Measurements from ENCODE around the gene KCNA10.

Gene KCNA10

DNA sequence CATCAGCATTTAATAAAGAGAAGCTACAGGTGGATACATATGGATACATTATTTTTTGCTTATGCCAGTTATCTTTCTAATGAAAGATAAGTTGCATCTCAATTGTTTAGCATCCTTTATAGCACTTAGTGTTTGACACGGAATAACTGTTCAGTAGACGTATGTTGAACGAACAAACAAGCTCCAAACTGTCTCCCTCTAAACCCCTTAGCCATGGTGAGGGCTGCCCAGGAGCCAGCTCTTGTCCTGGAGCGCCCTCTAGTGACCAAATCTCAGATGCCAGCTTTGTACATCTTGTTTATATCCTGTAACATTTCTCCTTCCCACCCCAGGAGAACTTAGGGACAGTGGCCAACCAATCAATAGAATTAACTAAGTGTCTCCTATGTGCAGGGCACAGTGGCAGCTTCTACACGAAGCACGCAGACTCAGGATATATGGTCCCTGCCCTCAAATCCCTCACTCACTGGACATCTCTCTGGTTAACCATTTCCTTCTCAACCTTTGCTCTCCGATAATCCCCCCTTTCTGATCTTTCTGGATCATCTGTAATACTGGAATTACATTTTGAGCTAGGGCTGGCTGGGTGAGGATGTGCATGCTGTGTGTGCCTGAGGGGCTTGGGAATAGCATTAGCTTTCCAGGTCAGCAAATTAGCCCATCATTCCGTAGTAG is 22.9 kb downstream of the KCNA10 start:
- DNase-seq, result peak; percentile 87

DNA sequence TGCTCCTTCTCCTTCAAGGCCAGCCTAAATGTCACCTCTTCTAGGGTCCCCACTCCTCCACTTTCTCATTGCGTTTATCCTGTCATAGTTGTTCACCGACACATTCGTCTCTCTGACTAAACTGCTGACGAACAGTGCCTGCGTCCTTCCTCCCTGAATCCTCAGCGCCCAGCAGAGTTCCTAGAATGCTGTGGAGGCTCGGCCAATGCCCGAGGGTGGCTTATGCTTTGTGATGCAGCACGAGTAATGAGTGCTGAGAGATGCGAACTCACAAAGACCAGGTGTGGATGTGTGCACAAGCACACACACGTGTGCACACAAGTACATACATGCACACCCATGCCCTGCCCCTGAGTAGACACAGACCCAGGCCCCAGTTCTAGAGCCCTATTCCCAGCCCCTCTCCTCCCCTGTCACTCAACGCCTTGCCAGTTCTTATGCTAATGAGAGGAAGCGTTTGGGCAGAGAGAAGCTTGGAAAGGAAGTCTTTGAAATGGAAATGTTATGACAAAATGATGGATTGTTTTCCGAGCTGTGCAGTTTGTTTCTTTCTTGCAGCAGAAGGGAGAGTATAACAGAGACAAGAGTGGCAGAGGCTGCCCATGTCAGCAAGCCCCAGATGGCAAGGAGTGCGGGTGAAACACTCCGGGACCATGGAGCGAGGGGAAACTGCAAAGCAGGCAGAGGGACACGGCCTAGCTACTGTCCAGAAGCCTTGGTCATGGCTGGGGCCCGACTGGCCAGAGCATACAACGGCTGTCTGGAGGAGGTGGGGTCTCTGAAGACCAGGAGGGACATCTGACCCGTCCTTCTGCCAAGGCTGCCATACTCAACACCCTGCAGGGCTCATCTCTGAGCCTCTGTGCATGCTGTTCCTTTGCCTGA is 24.2 kb downstream of the KCNA10 start:
- no peak for DNase-seq

DNA sequence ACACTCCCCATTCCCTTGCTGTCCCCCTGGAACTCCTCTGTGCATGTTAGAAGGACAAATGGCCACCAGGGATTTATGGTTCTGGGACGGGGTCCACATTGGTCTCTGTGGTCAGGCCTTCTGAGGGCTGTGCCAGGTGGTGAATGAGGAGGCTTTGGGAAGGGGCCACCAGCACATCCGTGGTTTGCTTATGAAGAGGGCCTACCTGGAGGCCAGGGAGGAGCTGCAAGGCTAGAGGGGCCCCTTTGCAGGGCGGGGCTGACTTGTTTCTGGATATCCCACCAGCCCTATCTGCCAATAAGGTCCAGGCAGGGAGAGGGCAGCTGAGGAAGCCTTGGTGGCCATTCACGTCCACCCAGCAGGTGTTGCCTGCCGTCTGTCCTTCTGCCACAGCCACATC is 24.9 kb downstream of the KCNA10 start:
- no peak for DNase-seq

DNA sequence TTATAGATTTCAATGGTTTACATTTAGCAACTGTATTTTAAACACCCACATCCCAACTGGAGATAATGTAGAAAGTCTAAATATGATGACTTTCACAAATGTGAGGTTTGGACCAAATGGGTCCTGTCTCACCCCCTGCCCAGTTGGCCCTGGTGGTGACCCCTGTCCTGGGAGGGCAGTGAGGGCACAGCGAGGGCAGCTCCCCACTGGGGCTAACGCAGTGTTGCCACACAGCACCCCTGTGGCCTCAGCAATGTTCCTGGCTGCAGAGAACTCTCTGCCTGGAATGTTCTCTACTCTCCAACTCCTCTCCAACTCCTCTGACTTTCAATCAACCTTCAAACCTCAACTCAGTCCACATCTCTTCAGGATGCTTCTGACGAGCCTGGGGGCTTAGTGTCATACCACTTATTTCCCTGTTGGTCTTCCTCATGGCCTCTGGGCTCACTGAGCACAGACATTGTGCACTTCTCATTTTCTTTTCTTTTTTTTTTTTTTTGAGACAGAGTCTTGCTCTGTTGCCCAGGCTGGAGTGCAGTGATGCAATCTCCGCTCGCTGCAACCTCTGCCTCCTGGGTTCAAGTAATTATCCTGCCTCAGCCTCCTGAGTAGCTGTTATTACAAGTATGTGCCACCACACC is 25.8 kb downstream of the KCNA10 start:
- DNase-seq, result no peak

GRCh38 chr1:110492573-110492972 is 26.4 kb downstream of the KCNA10 start:
- DNase-seq, result no peak

DNA sequence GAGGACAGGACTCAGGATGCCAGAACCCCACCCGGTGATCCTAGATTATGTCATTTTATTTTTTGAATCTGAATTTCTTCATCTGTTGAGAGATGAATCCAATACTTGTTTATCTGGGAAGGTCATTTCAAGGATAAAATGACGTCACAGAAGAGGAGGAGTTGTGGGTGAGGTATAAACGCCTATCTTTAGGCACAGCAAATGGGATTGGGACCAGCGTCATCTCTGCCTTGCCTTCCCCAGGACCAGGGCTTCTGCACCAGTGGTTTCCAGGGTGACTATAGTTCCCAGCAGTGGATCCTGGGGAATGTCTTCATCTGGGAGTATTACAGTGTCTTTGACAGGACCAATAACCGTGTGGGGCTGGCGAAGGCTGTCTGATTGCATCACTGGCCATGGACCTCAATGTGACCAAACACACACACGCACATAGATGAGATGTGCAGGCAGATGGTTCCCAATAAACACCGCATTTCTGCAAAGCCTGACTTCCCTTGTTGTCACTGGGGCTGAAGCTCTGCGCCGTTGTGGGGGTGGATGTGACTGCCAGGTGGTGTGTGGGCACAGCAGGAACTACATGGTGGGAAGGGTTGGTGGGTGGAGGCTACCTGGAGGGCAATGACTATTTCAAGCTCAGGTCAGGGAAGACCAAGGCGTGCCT is 28.1 kb downstream of the KCNA10 start:
- DNase-seq, result no peak

DNA sequence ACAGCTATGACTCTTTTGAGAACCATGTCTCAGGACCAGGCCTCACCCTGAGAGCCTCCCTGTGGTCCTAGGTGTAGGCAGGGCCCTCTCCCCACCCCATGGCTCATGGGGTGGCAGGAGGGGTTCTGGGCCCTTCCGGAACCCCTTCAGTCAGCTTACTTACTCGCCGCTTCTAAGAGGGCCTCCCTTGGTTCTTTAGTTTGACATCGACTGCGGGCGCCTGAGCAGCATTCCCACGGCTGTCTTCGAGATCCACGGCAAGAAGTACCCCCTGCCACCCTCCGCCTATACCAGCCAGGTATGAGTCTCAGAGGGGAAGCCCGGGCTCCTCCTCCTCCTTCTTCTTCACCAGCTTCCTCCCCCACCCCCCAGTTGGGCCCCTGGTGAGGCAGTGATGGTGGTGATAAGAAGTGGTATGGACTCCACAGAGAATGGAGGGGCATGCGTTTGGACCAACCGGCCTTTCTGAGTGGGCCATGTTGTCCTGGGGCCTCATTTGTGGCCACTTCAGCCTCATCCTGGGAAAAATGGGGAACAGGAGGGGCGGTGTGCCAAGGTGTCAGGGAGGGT is 28.9 kb downstream of the KCNA10 start:
- DNase-seq, result no peak

GRCh38 chr1:110489406-110489805 is 29.6 kb downstream of the KCNA10 start:
- DNase-seq, result no peak

DNA sequence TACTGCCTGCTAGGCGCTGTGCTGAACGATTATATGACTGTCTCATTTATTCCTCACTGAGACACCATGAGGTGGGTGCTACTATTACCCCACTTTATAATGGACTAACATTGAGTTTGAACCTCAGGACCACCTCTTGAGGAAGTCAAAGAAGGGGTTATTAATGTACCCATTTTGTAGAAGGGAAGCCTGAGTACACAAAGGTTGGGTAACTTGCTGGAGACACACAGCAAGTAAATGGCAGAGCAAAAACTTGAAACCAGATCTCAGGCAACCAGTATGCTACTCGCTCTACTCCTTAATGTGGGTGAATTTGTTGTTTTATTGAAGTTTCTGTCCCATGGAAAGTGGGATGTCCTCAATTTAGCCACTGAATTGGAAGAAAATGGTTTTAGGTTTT is 30.1 kb downstream of the KCNA10 start:
- no peak for DNase-seq

DNA sequence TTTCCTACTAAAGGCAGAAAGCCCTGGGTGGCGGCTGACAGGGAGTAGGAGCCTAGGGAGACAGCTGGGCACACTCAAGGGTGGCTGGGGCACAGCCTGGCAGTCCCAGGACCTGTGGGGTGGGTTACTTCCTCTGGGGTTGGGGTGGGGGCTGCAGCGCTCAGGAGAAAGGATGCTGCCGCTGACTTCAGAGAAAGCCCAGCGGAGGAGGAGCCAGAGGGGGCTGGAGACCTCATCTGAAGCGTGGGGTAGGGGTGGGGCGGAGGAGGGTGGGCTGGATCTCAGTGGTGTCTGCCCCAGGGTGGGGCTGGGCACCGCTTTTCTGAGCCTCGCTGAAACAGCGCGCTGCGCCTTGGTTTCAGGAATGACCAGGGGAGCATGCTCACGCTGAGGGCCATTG is 30.8 kb downstream of the KCNA10 start:
- no peak for DNase-seq

- DNase-seq, result no peak
These were observed 31.2 kb downstream of the KCNA10 start for GRCh38 chr1:110487726-110488125.

GRCh38 chr1:110485725-110486124 is 33.2 kb downstream of the KCNA10 start:
- no peak for DNase-seq

GRCh38 chr1:110484801-110485200 is 34.2 kb downstream of the KCNA10 start:
- DNase-seq, result no peak

DNA sequence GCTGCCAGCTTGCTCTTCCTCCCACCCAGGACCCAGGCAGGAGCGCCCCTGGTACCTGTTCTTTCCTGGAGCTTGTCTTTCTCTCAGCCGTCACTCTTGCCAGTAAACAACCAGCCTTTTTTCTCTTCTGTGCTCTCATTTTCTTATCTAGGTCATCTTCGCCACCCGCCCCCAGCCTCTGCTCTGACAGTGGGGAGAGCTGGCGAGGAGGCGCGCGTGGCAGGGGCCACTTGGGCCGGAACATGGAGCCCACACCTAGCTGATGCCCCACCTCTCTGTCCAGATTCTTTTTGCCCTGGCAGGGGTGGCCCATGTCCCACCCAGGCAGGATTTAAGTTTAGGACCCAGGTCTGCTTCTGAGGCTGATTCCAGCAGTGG is 35.7 kb downstream of the KCNA10 start:
- no peak for DNase-seq

GRCh38 chr1:110482662-110483307 is 36.2 kb downstream of the KCNA10 start:
- no peak for DNase-seq

GRCh38 chr1:110481968-110482623 is 36.9 kb downstream of the KCNA10 start:
- no peak for DNase-seq

DNA sequence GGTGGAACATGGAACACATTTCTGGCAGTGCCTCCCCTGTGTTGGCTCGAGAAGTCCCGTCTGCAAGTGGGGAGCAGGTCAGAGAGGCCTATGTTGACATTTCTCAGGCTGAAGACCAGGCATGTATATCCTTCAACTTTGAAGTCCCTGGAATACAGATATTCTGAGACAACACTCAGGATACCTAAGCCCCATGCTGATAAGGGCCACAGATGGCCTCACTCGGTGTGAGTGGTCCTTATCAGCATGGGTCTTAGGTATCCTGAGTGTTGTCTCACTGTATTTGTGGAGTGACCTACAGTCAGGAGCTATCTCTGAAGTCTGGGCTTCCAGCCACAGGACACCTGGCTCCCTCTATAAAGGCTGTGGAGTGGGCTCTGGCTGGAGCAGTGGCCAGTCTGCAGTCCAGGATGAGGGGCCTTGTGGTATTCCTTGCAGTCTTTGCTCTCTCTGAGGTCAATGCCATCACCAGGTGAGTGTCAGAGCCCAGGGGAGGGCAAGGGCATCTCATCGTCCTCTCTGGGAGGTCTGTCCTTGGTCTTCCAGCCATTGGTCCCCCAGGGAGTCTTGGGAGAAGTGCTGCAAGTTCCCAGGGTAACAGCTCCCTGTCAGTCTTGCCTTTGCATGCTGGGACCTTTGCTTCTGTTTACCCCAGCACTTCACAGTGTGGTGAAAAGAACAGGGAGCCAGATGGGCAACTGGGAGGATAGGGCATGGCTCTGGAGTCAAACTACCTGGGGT is 38.4 kb downstream of the KCNA10 start:
- no peak for DNase-seq

GRCh38 chr1:110478886-110479285 is 40.1 kb downstream of the KCNA10 start:
- DNase-seq, result no peak

GRCh38 chr1:110477967-110478640 is 40.9 kb downstream of the KCNA10 start:
- DNase-seq, result no peak

DNA sequence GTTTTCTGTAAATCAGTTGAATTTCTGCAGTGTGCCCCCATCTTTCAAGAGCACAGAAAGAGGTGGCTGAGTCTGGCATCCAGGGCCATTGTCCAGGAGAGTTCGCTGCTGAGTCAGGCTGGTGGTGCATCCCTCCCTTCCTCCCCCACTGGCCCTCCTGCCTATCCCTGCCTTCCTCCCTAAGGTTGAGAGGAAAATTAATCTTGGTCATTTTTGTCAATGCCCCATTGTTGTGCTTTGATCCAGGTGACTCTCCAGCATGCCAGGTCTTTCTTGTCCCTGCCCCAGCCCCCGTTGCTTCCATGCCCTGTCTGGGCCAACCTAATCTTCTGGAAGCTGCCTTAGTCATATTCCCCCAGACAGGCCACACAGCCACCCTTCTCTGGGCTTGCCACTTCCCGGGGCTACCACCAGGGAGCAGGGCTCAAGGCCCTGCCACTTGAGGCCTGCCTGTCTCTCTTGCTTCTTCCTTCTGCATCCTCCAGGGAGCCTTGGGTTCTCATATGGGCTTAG is 41.5 kb downstream of the KCNA10 start:
- DNase-seq, result no peak
